GOT3 (cell line): ENCODE measurements around the gene TMEM175.

Experiments used
- DNase-seq: peaks from one replicate; lab custom pipeline; 2025; ENCODE audit warnings: mixed read lengths; lab: John Stamatoyannopoulos, UW

Gene TMEM175

GRCh38 chr4:959338-960139 lies 27.3 kb downstream of the TMEM175 start:
- DNase-seq = no peak

GRCh38 chr4:960140-960635 lies 27.9 kb downstream of the TMEM175 start:
- no peak for DNase-seq

- DNase-seq = no peak
These were observed 28.5 kb downstream of the TMEM175 start for GRCh38 chr4:960636-961350.

DNA sequence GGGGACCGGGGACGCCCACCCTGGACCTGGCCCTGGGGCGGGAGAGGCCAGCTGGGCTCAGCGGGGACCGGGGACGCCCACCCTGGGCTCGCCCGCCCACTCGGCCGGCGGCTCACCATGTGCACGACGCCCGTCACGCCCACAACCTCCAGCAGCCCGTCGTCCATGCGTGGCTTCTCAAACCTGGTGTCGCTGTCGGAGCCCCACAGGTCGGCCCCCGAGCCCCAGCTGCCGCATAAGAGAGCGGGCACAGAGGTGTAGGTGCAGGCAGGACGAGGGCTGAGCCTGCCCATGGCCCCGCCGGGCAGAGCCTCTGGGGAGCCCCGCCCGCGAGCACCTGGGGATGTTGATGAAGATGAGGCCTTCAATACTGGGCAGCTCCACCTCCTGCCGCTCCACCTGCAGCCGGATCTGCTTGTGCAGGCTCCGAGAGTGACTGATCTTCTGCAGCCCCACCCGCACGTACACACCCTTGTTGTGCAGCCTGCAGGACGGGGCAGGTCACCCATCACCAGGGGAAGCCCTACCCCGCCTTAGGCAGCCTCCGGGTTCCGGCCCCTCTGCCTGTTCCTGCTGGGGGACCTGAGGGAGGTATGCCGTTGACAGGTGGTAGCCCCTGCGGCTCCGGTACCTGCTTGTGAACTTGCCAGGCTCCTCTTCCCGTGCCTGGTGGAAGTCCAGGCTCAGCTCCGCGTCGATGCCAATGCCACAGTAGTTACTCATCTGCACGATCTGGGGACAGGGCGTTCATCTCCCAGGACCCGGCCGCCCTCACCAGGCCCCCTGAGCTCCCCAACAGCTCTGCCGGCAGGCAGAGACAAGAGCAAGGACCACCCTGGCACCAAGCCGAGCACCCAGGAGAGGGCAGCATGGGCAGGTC lies 29.3 kb downstream of the TMEM175 start:
- no peak for DNase-seq

- no peak for DNase-seq
These were observed 30.3 kb downstream of the TMEM175 start for GRCh38 chr4:962231-963208.

DNA sequence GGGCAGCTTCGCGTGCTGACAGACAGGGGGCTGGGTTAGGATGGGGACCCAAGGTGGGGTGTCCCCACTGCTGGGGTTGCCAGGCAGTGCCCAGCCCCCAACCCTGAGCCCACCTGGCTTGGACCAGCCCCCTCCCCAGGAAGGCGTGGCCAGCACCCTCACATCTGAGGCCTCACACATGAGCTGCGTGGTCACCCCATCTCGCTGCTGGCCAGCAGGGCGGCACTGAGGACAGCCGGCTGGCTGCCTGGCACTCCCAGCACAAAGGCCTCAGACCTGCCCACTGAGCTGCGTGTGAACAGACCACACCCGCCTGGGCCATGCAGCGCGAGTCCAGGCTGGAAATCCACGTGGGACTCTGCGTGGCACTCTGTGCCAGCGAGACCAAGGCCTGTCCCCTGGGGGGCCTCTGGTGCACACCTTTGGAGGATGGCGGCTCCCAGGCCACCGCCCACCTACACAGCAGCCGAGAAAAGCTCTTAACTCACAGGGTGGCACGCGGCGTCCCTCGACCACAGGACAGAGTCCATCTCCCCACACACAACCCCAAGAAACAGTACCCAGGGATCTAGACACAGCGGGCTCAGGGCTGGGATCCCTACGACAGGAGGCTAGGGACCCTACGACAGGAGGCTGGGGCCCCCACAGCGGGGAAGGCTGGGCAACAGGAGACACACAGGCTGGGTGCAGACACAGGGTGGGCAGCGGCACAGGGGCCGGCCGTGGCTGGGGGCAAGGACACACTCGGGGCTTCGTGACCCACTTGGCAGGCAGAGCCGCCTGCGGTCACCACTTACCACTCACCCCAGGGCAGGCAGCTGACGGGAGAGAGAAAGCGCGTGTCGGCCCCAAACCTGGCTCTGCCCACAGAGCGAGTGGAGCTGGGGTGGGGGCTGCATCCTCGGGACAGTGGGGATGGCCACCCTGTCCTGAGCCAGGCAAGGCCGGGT lies 31.3 kb downstream of the TMEM175 start:
- no peak for DNase-seq

GRCh38 chr4:964346-965025 lies 32.2 kb downstream of the TMEM175 start:
- no peak for DNase-seq

DNA sequence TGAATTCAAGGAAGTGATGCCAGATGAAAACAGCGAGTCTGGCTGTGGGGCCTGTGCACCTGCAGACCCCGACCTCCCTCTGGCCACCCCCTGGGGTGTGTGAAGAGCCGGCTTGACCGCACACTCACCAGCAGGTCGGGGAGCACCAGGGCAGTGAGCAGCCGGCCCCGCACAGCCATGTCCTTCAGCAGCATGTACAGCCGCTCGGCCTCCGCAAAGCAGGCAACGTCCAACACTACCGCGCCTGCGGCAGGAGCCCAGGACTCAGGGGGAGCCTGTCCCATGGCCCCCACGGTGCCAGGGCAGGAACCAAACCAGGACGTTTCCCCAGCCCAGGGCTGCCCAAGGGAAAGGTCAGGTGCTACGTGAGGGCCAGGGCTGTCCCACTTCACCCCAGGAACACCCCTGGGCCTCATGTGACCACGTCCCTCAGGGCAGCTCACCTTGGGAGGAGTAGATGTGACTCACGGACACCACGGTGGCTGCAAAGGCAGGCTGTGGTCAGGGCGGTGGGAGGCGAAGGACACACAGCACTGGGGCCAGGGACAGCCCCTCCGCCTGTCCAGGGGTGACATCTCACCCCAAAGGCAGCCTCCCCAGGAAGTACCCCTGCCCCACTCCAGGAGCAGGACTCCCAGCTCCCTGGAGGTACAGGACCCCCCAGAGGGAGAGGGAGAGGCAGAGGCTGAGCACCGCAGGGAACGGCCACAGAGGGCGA lies 32.9 kb downstream of the TMEM175 start:
- no peak for DNase-seq

DNA sequence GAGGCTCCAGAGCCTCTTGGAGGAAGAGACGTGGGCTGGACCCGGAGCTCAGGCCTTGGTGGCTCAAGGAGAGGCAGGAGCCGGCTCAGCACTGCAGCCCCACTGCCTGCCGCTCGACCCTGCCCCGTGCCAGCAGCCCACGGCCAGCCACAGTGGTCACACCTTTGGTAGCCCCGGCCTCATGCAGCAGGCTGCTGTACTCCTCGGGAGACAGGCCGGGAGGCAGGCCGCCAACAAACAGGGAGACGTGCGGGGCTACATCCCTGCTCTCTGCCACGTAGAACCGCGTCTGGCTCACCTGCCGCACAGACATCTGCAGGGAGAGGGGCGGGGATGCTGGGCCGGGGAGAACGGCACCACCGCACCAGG lies 33.5 kb downstream of the TMEM175 start:
- DNase-seq = no peak

DNA sequence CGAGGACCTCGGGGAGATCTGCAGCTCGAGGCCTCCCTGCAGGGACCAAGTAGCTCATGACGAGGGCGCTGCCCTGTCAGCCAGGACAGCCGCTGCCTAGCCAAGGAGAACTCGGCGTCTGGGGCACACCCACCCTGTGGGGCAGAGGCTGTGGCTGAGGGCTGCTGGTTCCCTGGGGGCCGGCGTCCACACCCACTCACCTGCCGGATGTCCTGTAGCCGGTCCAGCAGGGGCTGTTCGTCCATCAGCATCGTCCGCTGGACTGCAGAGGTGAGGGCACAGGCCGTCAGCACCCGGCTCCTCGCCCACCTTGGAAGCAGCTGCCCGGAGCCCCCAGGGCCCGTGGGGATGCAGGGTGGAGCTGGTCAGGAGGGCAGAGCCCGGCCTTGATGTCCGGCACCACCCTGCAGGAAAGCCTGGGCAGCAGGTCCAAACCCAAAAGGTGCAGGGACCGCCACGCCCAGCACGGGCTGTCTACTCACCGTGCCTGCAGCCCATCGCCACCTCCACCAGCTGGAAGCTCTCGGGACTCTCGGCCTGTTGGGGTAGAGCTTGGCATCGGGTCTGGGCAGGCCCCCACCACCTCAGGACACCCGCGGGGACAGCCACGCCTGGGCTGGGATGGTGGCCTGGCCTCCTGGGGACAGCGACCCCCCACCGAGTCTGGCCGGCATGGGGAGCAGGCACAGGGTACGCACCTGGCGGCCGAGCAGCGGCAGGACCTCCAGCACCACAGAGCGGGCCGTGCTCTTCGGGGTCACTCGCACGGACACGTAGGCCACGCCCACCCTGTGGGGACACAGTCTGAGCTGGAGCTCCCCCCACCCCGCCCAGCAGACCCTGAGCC lies 34.2 kb downstream of the TMEM175 start:
- DNase-seq = no peak

- no peak for DNase-seq
These were observed 35.1 kb downstream of the TMEM175 start for GRCh38 chr4:967113-968104.

DNA sequence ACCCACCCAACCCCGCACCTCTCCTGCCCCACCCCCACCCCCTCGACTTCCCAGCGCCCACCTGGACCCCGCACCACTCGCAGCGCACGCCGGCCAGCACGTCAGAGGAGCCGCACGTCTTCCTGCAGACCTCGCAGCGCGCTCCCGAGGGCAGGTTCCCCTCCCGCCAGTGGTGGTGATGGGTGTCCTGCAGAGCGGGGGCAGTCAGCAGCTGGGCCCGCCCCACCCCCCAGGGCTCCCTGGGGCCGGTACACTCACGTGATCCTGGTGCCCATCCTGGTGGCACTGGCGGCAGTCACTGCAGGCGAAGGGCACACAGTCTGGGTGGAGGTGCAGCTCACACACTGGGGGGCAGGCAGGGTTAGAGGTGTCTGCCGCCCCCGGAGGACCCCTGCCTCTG lies 36.0 kb downstream of the TMEM175 start:
- no peak for DNase-seq

GRCh38 chr4:968621-969394 lies 36.5 kb downstream of the TMEM175 start:
- DNase-seq = no peak

DNA sequence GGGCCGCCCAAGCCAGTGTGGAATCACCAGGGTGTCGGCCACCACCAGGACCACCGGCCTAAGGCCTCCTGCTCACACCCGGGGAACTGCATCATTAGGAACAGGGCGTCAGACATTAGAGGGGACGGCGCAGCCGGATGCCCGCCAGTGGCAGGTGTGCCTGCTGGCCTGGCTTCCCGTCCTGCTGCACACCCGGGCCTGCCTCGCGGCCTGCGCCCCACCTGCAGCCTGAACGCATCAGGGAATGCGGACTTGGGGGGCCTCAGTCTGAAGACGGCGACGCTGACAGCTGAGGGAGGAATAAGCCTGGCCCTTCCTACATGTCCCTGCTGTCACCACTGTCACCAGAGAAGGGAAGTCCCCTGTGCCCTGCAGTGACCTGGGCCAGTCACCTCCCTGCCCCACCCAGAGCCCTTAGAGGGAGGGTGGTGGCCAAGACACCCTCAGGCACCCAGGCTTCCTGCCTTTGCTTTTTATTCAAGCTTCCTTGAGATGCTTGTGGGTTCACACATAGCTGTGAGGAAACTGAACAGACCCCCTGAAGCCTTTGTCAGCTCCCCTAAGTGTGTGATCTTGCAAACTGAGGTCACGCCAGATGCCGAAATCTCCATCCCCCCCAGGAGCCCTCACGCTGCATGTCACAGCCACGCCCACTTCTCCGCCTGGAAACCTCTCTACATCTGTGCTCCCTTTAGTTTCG lies 37.9 kb downstream of the TMEM175 start:
- no peak for DNase-seq

- no peak for DNase-seq
These were observed 38.7 kb downstream of the TMEM175 start for GRCh38 chr4:970854-971520.
